Hippocampal formation (tissue), 2 donors: ENCODE data around the gene SLC39A10.

Experiments used
- DNase-seq, 2 donors: peaks; one replicate each; lab custom pipeline; 2025; lab: John Stamatoyannopoulos, UW

The SLC39A10 gene, protein sequence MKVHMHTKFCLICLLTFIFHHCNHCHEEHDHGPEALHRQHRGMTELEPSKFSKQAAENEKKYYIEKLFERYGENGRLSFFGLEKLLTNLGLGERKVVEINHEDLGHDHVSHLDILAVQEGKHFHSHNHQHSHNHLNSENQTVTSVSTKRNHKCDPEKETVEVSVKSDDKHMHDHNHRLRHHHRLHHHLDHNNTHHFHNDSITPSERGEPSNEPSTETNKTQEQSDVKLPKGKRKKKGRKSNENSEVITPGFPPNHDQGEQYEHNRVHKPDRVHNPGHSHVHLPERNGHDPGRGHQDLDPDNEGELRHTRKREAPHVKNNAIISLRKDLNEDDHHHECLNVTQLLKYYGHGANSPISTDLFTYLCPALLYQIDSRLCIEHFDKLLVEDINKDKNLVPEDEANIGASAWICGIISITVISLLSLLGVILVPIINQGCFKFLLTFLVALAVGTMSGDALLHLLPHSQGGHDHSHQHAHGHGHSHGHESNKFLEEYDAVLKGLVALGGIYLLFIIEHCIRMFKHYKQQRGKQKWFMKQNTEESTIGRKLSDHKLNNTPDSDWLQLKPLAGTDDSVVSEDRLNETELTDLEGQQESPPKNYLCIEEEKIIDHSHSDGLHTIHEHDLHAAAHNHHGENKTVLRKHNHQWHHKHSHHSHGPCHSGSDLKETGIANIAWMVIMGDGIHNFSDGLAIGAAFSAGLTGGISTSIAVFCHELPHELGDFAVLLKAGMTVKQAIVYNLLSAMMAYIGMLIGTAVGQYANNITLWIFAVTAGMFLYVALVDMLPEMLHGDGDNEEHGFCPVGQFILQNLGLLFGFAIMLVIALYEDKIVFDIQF

DNA sequence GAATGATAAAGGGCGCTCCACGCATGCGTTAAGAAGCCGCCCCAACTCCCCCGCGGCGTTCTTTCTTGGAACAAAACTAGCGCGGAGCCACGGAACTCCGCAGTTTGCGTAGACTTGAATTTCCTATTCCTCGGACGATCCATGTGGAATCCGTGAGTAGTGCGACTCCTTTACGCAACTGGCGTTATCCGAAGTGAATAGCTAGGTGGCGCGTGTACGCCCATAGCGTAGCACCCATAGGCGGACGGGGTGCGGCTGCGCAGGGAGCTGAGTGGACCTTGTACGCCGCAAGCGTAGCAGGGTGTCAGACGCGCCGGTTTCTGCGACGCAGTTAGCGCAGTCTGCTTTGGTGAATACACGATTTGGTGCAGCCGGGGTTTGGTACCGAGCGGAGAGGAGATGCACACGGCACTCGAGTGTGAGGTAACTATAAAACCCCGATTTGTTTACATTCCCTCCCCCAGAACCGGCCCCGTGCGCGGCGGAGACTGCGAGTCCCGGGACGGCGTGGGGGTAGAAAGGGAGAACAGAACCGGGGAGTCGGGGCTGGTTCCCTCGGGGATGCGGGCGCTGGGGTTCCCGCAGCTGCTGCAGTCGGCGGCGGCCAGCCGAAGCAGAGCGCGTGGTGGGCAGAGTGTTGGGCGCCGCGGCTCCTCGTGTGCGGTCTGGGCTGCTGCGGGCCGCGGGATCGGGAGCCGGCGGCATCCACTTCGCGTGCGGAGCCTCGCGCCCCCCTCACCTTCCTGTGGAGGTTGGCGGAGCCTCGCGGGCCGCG lies at the start of gene SLC39A10:
SLC39A10 (plus strand) TSS at position 368 of the 775 bp plus-strand sequence. CDS start 22,817 bp downstream, outside the sequence.
- peak; percentile 99 for DNase-seq

DNA sequence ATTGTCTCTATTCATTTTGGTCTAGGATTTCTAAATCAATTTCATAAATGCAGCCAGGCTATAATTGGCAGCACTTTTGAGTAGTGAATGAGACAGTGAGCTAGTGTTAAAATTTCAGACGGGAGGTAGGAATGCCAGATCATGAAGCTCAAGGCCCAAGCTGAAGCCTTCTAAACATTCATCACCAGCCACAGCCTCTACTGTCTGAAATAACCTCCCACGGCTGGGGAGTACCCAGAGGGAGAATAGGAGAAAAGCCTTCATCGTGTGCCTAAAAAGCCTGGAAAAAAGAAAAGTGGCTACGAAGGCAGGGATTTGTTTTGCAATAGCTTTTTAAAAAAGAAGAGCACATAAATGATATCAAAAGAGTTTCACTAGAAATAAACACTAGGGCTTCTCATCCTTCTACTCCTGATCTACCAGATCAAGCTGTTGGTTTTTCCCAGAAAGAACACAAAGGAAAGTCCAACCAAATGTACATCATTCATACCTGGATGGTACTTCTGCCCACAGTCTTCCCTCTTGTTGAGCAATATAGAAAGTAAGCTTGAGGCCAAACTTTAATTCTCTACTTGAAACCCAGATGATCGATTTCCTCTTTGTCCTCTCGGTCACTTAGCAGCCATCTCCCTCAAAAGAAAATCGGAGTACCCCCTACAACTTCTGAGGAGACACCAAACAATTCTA lies 48.1 kb upstream of the SLC39A10 start:
- no peak for DNase-seq

DNA sequence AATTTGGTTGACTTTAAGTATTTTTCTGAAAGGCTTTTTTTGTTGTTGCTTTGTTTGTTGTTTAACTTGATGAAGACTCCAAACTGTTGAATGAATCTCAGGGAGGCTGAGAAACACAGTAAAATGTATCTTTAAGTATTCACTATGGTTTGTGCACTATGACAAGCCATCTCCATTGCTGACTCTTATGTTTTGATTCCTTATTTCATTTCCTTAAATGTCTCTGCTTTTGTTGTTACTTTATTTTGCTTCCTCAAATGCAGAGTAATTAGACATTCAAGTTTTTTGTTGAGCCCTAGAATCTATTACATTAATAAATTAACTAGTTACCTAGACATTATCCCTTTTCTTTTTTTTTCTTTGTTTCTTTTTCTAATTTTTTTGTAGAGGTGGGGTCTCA lies 46.3 kb upstream of the SLC39A10 start:
- DNase-seq, result no peak

DNA sequence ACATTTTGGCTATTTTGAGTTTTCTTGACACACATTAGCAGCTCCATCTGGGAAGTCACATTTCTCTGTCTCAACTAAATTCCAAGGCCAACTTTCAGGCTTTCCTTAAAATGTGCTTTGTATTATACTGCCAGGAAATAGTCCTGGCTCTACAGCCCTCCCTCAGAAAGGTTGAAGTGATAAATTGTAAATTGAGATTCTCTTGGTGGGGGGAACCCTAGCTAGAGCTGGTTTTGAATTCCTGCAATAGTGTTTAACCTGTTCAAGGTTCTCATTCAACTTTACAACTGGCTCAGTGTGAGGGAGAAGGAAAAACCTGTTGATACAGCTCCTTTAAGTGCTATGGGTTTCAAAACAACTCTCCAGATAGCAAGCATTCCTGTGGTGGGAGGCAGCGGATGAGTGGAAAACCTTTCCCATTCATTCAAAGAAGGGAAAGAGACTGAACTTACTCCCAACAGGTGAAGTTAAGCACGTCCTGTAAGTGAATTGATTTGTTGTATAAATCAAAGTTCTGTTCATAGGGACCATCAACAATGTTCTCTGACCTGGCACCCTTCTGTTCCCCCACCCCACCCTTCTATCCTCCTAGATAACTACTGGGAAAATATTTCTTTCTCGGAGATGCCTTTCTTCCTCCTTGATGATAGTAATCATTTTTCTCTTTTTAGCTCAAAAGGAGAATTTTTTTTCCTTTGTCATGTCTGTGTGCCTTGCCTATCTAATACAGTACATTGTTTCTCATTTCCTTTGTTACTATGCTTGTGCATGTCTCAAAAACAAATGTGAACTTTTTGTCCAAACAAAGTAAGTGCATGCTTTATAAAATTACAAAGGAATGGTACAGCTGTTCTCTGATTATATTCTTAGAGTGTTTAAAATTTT lies 44.2 kb upstream of the SLC39A10 start:
- no peak for DNase-seq

DNA sequence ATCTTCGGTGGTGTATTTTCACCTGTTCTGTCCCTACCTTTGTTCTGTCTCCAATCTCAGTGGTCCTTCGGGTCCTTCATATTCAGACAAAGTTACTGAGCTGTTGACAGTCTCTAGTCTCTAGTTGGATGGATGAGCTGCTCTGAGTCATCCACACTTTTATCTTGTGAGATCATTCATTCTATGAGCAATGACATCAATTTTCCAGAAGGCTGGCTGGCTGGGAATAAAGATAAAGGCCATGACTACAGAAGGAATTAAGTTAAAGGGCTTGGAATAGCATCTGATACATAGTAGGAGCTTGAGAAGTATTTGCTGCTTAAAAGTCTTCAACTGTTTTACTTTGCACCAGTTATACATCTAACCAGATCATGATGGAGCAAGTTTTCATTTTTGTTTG lies 43.1 kb upstream of the SLC39A10 start:
- DNase-seq, result no peak

DNA sequence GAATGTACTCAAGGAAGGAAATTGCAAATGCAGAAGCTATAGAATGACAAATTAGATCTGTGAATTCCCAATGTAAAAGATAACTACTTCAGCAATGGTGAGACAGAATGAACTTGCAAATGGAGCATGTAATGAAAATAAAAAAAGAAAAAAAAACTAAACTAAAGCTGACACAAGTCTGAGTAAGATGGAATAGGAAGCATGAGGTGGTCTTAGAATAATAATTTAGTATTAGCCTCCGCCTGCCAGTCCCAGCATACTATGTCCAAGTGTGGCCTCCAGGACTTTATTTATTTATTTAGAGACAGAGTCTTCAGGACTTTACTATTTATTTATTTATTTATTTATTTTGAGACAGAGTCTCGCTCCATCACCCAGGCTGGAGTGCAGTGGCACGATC lies 37.4 kb upstream of the SLC39A10 start:
- DNase-seq, result no peak

DNA sequence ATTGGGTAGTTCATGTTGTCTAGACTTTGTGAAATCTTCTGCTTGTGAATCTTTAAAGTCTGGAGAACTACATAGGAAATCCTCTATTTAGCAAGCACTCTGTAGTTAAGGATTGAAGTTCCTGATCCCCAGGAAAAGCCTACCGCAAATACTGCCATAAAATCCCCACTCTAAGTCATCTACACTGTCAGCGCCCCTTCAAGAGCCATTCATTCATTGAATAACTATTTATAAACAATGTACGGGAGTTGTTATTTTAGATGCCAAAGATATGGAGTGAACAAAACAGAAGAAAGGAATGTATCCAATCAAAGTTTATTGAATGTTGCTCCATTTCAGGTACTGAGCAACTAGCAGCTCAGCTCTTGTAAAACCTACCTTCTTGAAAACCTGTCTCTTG lies 36.5 kb upstream of the SLC39A10 start:
- no peak for DNase-seq

DNA sequence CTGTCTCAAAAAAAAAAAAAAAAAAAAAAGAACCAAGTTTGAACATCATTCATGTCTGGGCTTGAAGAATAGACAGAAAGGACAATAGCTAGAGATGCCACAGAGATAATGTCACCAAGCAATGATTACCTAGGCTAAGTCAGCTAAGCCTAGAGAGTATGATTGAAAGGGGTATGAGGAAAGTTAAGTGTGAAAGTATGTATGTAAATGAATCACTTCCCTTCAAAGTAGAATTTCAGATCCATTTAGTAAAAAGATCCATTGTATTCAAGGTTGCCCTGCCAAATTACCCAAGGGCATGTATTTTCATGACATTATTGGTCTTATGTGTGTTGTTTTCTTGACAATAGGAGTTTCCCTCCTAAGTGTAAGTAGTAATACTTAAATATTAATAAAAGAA lies 34.1 kb upstream of the SLC39A10 start:
- no peak for DNase-seq

DNA sequence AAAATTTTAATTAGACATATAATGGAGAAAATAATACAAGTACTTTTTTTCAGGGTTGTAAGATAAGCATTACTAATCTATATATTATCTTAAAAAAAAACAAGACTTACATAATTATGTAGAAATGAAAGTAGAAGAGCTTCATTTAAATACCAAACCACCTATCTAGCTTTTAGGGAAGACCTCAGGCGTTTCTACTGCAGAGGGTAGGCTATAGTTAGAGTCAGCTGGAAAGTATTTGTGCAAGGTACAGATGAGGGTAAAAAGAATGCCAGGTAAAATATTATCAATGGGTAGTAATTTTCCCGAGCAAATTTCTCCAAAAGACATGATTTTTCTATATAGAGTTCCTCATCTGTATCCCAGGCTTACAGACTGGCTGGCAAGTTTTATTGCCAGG lies 30.5 kb upstream of the SLC39A10 start:
- DNase-seq, result no peak

DNA sequence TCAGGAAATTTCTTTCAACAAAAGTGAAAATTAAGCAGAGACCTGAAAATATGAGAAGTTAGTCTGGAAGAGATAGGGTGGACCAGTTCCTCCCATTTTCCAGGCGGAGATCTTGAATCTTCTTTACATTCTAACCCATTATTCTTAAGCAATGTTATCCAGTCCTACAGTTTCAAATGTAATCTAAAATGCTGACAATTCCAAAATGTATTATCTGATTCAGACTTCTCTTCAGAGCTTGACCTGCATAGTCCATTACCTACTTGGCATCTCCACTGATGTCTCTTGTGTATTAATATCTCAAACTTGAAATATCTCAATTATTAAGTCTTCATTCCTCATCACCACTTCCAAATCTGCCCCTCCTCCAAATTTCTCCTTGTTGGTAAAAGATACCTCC lies 28.4 kb upstream of the SLC39A10 start:
- no peak for DNase-seq

DNA sequence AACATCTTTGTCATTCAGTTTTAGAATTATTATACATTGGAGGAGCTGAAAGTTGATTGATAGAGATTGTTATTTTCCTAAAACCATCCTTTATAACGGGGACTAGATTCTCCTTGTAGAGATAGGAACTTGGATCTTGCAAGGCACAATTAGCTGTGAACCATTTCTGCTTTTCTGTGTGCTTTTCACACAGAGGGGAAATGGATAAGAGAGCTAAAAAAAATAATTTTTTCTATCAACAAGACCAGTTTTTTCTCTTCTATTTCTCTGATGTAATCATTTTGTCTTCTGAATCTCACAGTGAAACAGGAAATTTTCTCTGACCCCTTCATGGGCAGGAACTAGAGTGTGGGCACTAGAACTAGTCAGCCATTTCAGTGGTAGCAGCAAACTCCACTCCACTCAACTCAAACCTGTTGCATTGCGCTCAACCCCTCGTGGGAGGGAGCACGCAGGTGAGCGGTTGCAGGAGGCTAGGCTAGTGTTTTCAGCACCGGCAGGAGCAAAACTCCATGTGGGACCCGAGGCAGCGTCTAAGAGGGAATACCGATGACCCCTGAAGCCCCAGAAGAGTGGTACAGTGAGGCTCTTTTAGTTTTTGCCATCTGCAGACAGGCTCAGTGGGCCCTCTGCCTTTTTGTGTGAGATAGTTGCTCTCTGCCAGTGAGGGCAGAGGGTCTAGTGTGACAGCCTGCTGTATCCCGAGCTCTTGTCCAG lies 24.0 kb upstream of the SLC39A10 start:
- DNase-seq, result no peak

DNA sequence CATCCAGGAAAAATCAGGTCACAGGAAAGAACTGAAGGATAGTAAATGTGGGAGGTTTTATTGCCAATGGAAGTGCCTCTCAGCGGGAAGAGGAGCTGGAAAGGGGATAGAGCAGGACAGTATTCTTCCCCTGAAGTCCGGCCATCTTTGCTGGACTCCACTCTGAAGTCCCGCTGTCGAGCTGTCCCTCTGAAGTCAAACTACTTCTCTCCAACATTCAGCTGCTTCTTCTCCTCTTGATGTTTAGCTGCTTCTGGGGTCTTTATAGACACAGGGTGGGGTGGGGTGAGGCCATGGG lies 23.5 kb upstream of the SLC39A10 start:
- no peak for DNase-seq

DNA sequence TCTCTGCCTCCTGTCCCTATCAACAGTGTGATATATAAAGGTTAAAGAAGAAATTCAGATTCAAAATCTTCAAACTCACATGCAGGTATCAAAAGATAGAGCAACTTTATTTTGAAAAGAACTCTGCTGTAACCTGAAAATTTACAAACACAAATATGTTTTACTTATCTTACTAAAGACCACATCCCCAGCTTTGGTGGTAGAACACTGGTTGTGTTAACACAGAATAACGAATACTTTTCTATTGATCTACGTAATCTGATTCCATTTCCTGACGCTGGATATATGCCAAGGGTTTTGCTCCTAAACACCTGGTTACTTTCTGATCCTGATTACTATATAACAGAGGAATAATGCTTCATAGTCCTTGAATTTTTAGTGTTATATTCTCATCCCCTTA lies 23.1 kb upstream of the SLC39A10 start:
- no peak for DNase-seq

DNA sequence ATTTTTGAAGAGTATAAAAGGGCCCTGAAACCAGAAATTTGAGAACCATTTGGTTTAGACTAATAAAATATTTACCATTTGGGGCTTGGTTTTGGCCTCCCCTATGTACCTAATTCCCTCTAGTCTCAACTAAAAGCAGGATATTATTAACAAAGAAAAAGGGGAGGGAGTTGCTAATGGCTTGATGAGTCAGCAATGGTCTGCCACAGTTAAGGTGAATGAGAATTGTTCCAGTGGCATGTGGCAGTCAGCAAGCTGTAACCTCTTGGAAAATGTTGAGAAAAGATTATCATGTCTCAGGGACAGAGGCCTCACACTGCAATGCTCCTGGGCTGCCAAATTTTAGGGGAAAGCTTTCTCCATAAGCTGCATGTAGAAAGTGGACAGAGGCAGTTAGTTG lies 20.1 kb upstream of the SLC39A10 start:
- DNase-seq, result no peak

DNA sequence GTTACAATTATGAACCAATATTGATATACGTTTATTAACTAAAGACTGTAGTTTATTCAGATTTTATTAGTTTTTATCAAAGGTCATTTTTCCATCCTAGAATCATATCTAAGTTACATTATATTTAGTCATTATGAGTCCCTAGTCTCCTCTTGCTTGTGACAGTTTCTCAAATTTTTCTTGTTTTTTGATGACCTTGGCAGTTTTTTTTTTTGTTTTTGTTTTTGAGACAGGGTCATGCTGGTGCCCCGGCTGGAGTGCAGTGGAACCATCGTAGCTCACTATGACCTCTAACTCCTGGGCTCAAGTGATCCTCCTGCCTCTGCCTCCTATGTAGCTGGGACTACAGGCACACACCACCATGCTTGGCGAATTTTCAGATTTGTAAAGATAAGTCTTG lies 18.3 kb upstream of the SLC39A10 start:
- no peak for DNase-seq

DNA sequence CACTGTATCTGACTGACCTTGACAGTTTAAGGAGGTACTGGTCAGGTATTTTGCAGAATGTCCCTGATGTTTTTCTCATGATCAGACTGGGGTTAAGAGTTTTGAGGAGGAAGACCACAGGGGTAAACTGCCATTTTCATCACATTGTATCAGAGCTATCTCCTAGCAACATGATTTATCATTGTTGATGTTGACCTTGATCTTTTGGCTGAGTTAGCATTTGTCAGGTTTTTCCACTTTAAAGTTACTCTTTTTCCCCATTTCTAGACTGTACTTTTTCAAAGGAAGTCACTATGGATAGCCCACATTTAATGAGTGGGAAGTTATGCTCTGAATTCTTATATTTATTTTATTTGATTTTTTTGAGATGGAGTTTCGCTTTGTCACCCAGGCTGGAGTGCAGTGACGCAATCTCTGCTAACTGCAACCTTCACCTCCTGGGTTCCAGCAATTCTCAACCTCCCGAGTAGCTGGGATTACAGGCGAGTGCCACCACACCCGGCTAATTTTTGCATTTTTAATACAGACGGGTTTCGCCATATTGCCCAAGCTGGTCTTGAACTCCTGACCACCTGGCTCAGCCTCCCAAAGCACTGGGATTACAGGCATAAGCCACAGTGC lies 17.7 kb upstream of the SLC39A10 start:
- DNase-seq, result no peak

DNA sequence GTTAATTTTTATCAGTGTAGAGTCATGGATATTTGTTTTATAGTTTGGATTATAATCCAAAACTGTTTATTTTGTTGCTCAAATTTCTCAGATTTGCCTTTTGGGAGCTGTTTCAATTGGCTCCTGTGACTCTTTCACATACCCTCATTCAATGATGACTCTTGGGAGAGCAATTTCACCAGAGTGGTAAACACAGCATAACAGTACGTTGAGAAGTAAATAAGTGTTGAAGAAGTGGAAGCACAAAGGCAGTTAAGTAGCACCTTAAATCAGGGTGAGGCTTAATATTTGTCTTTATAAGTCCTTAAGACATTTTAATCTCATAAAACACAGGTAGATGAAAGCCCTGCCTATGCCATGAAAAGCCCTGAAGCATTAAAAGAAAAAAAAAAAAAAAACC lies 17.1 kb upstream of the SLC39A10 start:
- DNase-seq, result no peak

DNA sequence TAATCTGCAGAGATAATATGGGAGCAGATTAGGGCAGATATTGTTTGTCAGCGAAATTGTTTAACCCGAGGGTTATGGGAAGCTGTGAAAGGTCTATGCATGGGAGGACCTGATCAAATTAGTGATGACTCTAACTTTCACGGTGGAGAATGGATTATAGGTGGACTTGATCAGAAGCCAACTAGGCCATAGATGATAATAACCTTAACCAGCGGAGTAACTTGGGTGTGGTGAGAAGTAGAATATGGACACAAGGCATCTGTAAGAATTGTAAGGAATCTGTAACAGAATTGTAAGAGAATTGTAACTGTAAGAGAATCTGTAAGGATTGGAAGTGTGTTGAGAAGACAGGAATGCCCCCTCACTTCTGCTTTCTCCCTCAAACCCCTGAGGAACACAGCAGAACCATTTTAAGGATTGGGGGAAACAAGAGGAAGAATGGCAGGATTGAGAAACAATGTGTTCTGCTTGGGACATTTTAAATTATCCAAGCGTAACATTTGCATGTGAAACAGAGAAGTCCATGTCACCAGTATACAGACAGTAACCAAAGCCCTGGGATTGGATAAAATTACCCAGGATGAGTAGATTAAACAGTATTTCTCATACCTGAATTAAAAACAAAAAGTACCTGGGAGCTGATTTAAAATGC lies 14.9 kb upstream of the SLC39A10 start:
- no peak for DNase-seq

DNA sequence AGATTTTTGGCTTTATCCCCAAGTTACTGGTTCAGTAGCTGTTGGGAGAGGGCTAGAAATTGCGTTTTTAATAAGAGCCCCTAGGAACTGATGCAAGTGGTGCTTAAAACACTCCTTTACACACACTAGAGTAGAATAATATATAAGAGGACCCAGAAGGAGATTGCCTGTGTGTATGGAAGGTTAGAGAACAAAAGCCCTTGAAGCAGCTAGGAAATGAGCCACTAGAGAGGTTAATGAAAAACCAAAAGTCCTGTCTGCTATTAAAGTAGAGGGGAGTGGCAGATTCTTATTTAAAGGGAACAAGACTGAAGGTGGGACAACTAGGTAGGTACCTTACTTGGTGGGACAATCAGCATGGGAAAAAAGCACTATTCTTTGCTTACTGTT lies 14.4 kb upstream of the SLC39A10 start:
- DNase-seq, result no peak
